Smooth muscle cell (in vitro differentiated cells): ENCODE data around the gene CD40. TPM values are rescaled to one million over a fixed set of nuclear protein-coding genes. Genes with fewer than 3 reads are reported as not detected.

ENCODE experiments used
- DNase-seq: peaks from one replicate; lab custom pipeline; 2025; ENCODE audit not compliant: unreplicated experiment; lab: John Stamatoyannopoulos, UW
- H2AFZ ChIP-seq: fragments of 200-600 bp; sonication (generic); 2 replicates; pipeline ENCODE4 v1.6.0; 2016; ENCODE audit warnings: antibody characterized with exemption, low read depth, mild to moderate bottlenecking
- H3F3A ChIP-seq: fragments of 200-600 bp; sonication (generic); 2 replicates; pipeline ENCODE4 v1.6.0; 2017; ENCODE audit warnings: antibody characterized with exemption, low read depth
- H3K27ac ChIP-seq: fragments of 200-600 bp; sonication (generic); 2 replicates; pipeline ENCODE4 v1.5.1; 2016; ENCODE audit warnings: low read depth, mild to moderate bottlenecking
- H3K27me3 ChIP-seq: fragments of 200-600 bp; sonication (generic); 2 replicates; pipeline ENCODE4 v1.6.1; 2016; ENCODE audit warnings: low read depth, mild to moderate bottlenecking
- H3K36me3 ChIP-seq: fragments of 200-600 bp; sonication (generic); 2 replicates; pipeline ENCODE4 v1.5.1; 2016; ENCODE audit warnings: low read depth
- H3K4me1 ChIP-seq: fragments of 200-600 bp; sonication (generic); 2 replicates; pipeline ENCODE4 v1.5.1; 2016; ENCODE audit warnings: low read depth
- H3K4me2 ChIP-seq: fragments of 200-600 bp; sonication (generic); 2 replicates; pipeline ENCODE4 v1.6.0; 2016; ENCODE audit warnings: mild to moderate bottlenecking
- H3K4me3 ChIP-seq: fragments of 200-600 bp; sonication (generic); 2 replicates; pipeline ENCODE4 v1.5.1; 2016; ENCODE audit warnings: mild to moderate bottlenecking
- H3K79me2 ChIP-seq: fragments of 200-600 bp; sonication (generic); 2 replicates; pipeline ENCODE4 v1.6.0; 2016; ENCODE audit warnings: low read depth, mild to moderate bottlenecking
- H3K9ac ChIP-seq: fragments of 200-600 bp; sonication (generic); 2 replicates; pipeline ENCODE4 v1.6.0; 2016; ENCODE audit warnings: low read depth
- H3K9me3 ChIP-seq: fragments of 200-600 bp; sonication (generic); replicated peaks from 2 replicates; pipeline ENCODE4 v1.5.1; 2016; ENCODE audit warnings: low read depth
- H4K20me1 ChIP-seq: fragments of 200-600 bp; sonication (generic); 2 replicates; pipeline ENCODE4 v1.6.0; 2016; ENCODE audit warnings: low read depth
- CTCF ChIP-seq: fragments of 200-600 bp; sonication (generic); IDR thresholded peaks from 2 replicates; pipeline ENCODE4 v1.5.1; 2017; ENCODE audit warnings: borderline replicate concordance, mild to moderate bottlenecking, antibody characterized with exemption; ENCODE audit not compliant: insufficient read depth, poor library complexity, severe bottlenecking
- WGBS: methylation state at CpG from one replicate; pipeline ENCODE4 v1.1.7; 2016; ENCODE audit warnings: low lambda C conversion rate; 5-methylcytosine and 5-hydroxymethylcytosine counted together
- polyA plus RNA-seq: library from polyadenylated mRNA; unstranded; fragments of >200 nt; fragmentation: Nextera tagmentation; extraction: Ambion mirVana; gene quantifications from 2 replicates; pipeline ENCODE4 v1.2.1, GENCODE V29; 2016
- total RNA-seq: library from RNA; depleted of rRNA; stranded (reverse); fragments of >200 nt; gene quantifications from 2 replicates; pipeline ENCODE4 v1.2.3, GENCODE V29; 2014

CD40 gene
- total and polyA plus RNA-seq, 2 experiments from 2014 or later = 13.8 to 27.4 TPM

- Histone ChIP-seq H3K36me3 (no peaks in the 10 kb centered on the region), H3K4me1 (no peaks in the 10 kb centered on the region), H3K4me2 (no peak overlapping the region), H3K27ac (no peak overlapping the region), H3K79me2 (no peaks in the 10 kb centered on the region), H3K27me3 (peaks cover 51% of the 10 kb centered on the region), H4K20me1 (no peaks in the 10 kb centered on the region), H3F3A (no peaks in the 10 kb centered on the region), H2AFZ (no peak overlapping the region), H3K4me3 (no peak overlapping the region), H3K9ac (no peak overlapping the region), H3K9me3 (no peaks in the 10 kb centered on the region)
- no peak for TF ChIP-seq CTCF
- WGBS = 80% methylated on average over 13 of the region's 13 CpGs
- DNase-seq = no peak
Observed at GRCh38 chr20:46169245-46170171, 51.4 kb downstream of the CD40 start.

- Histone ChIP-seq H3K36me3 (no peaks in the 10 kb centered on the region), H2AFZ (no peak overlapping the region), H3K9ac (no peak overlapping the region), H3K4me3 (no peak overlapping the region), H3K79me2 (no peaks in the 10 kb centered on the region), H3F3A (no peaks in the 10 kb centered on the region), H3K27me3 (peaks cover 68% of the 10 kb centered on the region), H3K27ac (no peak overlapping the region), H3K4me1 (no peaks in the 10 kb centered on the region), H4K20me1 (no peaks in the 10 kb centered on the region), H3K4me2 (no peak overlapping the region), H3K9me3 (no peaks in the 10 kb centered on the region)
- no peak for TF ChIP-seq CTCF
- WGBS = 72% methylated on average over 2 of the region's 2 CpGs
- no peak for DNase-seq
Observed at GRCh38 chr20:46171476-46171875, 53.4 kb downstream of the CD40 start.

DNA sequence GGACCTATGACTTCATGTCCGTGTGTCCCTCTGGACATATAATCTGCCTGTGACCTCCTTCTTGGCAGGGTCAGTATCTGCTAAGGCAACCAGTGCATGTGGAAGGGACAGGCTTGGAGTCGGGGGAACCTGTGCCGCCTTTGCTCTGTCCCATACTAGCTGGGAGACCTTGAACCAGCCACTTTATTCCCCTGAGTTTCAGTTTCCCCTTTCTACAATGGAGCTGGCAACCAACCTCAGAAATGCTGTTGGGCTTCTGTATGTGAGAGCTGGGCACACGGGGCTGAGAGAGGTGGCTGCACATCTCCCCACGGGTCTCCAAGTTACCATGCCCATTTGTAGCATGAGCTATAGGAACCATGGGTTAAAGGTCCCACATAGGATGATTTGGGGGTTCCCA is 53.8 kb downstream of the CD40 start:
- H3F3A ChIP-seq = no peaks in the 10 kb centered on the region
- no peak overlapping the region for H3K27ac ChIP-seq
- no peaks in the 10 kb centered on the region for H3K9me3 ChIP-seq
- no peak overlapping the region for H3K9ac ChIP-seq
- H3K4me3 ChIP-seq = no peak overlapping the region
- H3K79me2 ChIP-seq = no peaks in the 10 kb centered on the region
- no peak overlapping the region for H3K4me2 ChIP-seq
- 87% methylated on average over 5 of the region's 5 CpGs for WGBS
- H3K27me3 ChIP-seq = peaks cover 71% of the 10 kb centered on the region
- DNase-seq = no peak
- H4K20me1 ChIP-seq = no peaks in the 10 kb centered on the region
- H2AFZ ChIP-seq = no peak overlapping the region
- H3K4me1 ChIP-seq = no peaks in the 10 kb centered on the region
- no peak for TF ChIP-seq CTCF
- H3K36me3 ChIP-seq = no peaks in the 10 kb centered on the region
